SK-N-SH (cell line): ENCODE data around the gene P2RY11. TPM values are rescaled to one million over a fixed set of nuclear protein-coding genes. Genes with fewer than 3 reads are reported as not detected.

ENCODE experiments used
- CTCF ChIA-PET: fragments of 300-600, 350-600 bp; formaldehyde crosslinking; extraction: SDS; loops from one replicate; lab custom pipeline; 2021; lab: Yijun Ruan, JAX
- POLR2A ChIA-PET: fragments of 350-600 bp; sonication (Branson Sonifier 250); formaldehyde crosslinking; extraction: SDS; loops from one replicate; lab custom pipeline; 2020; ENCODE audit warnings: antibody characterized with exemption, inconsistent platforms; lab: Yijun Ruan, JAX
- DNase-seq: peaks from one replicate; pipeline ENCODE4 v3.0.0; 2012
- H2AFZ ChIP-seq: fragments of 200-600 bp; sonication (generic); 2 replicates; pipeline ENCODE4 v1.8.1; 2016; ENCODE audit warnings: antibody characterized with exemption, mild to moderate bottlenecking, low read depth
- H3F3A ChIP-seq: fragments of 200-600 bp; sonication (generic); replicated peaks from 2 replicates; pipeline ENCODE3; 2016; ENCODE audit warnings: antibody characterized with exemption, mild to moderate bottlenecking; ENCODE audit not compliant: insufficient read depth
- H3K27ac ChIP-seq, 2 experiments: fragments of 200-500 bp in 1 of 2; fragments of 200-600 bp in 1 of 2; sonication (Bioruptor generic) in 1 of 2; sonication (generic), shearing (Covaris generic) in 1 of 2; 2 replicates each; pipeline versions ENCODE4 v1.5.1 to v1.6.1; 2014 to 2016; ENCODE audit warnings: low read depth in 2 of 2, inconsistent platforms in 1 of 2, low read length in 1 of 2, mild to moderate bottlenecking in 1 of 2, mixed read lengths in 1 of 2
- H3K27me3 ChIP-seq: fragments of 200-600 bp; sonication (generic), shearing (Covaris generic); 2 replicates; pipeline ENCODE4 v1.6.1; 2016; ENCODE audit warnings: mixed run types; ENCODE audit not compliant: insufficient read depth
- H3K36me3 ChIP-seq, 2 experiments: fragments of 200-500 bp in 1 of 2; fragments of 200-600 bp in 1 of 2; sonication (Bioruptor generic) in 1 of 2; sonication (generic) in 1 of 2; replicated peaks in 1 of 2; 2 replicates each; pipeline versions ENCODE3 to v1.5.1; 2014 to 2016; ENCODE audit warnings: low read length in 1 of 2, mild to moderate bottlenecking in 1 of 2; ENCODE audit not compliant: insufficient read depth in 2 of 2, control insufficient read depth in 1 of 2
- H3K4me1 ChIP-seq, 2 experiments: fragments of 200-500 bp in 1 of 2; fragments of 200-600 bp in 1 of 2; sonication (Bioruptor generic) in 1 of 2; sonication (generic), shearing (Covaris generic) in 1 of 2; 2 replicates each; pipeline versions ENCODE4 v1.5.1 to v1.6.1; 2014 to 2016; ENCODE audit warnings: low read depth in 1 of 2, low read length in 1 of 2, mixed run types in 1 of 2; ENCODE audit not compliant: insufficient read depth in 2 of 2, control insufficient read depth in 1 of 2
- H3K4me2 ChIP-seq: fragments of 200-600 bp; sonication (generic), shearing (Covaris generic); 2 replicates; pipeline ENCODE4 v1.6.1; 2017; ENCODE audit warnings: mixed run types
- H3K4me3 ChIP-seq, 2 experiments: fragments of 200-500 bp in 1 of 2; fragments of 200-600 bp in 1 of 2; sonication (Bioruptor generic) in 1 of 2; sonication (generic), shearing (Covaris generic) in 1 of 2; 2 replicates each; pipeline versions ENCODE4 v1.5.1 to v1.8.1; 2014 to 2016; ENCODE audit warnings: low read depth in 2 of 2, inconsistent platforms in 1 of 2, low read length in 1 of 2, mild to moderate bottlenecking in 1 of 2, mixed read lengths in 1 of 2, moderate library complexity in 1 of 2
- H3K79me2 ChIP-seq: fragments of 200-600 bp; sonication (generic); 2 replicates; pipeline ENCODE4 v1.8.1; 2017; ENCODE audit warnings: mild to moderate bottlenecking; ENCODE audit not compliant: insufficient read depth
- H3K9ac ChIP-seq: fragments of 200-600 bp; sonication (generic); 2 replicates; pipeline ENCODE4 v1.6.1; 2017; ENCODE audit warnings: mixed run types
- H3K9me2 ChIP-seq: fragments of 200-600 bp; sonication (generic); 2 replicates; pipeline ENCODE4 v1.6.1; 2017; ENCODE audit warnings: mixed run types
- H3K9me3 ChIP-seq: fragments of 200-600 bp; sonication (generic); 2 replicates; pipeline ENCODE4 v1.6.1; 2017; ENCODE audit warnings: mixed run types, mild to moderate bottlenecking, moderate library complexity
- H4K20me1 ChIP-seq: fragments of 200-600 bp; sonication (generic); 2 replicates; pipeline ENCODE4 v1.6.1; 2017; ENCODE audit warnings: mild to moderate bottlenecking, mixed run types; ENCODE audit not compliant: insufficient read depth
- ELF1 ChIP-seq: IDR thresholded peaks from 2 replicates; pipeline ENCODE4 v1.4.0; 2012
- EZH2phosphoT487 ChIP-seq: fragments of 200-600 bp; sonication (generic); IDR thresholded peaks from 2 replicates; pipeline ENCODE4 v1.6.1; 2017; ENCODE audit warnings: low read depth, mixed run types, mild to moderate bottlenecking, antibody characterized with exemption, moderate library complexity, borderline replicate concordance
- FOXJ3 ChIP-seq: sonication (generic); formaldehyde crosslinking; IDR thresholded peaks from 2 replicates; pipeline ENCODE4 v1.5.1; 2020; ENCODE audit warnings: mild to moderate bottlenecking, missing genetic modification reagents
- GATA2 ChIP-seq: sonication (generic); formaldehyde crosslinking; IDR thresholded peaks from 2 replicates; pipeline ENCODE4 v1.5.0; 2020; ENCODE audit warnings: mild to moderate bottlenecking, missing genetic modification reagents
- MEF2A ChIP-seq: IDR thresholded peaks from 2 replicates; pipeline ENCODE4 v1.4.0; 2012; ENCODE audit warnings: low read depth, borderline replicate concordance
- NFIC ChIP-seq: IDR thresholded peaks from 2 replicates; pipeline ENCODE4 v1.4.0; 2012; ENCODE audit warnings: borderline replicate concordance
- NRF1 ChIP-seq: IDR thresholded peaks from 2 replicates; pipeline ENCODE4 v1.6.1; 2012; ENCODE audit warnings: low read depth, mild to moderate bottlenecking, low read length
- RCOR1 ChIP-seq: fragments of 150-350 bp; IDR thresholded peaks from 2 replicates; pipeline ENCODE4 v1.6.1; 2017; ENCODE audit warnings: antibody characterized with exemption, low read length
- RFX5 ChIP-seq: IDR thresholded peaks from 2 replicates; pipeline ENCODE4 v1.6.1; 2012; ENCODE audit warnings: mild to moderate bottlenecking, improper control_type of control experiment, low read length
- RXRA ChIP-seq: IDR thresholded peaks from 2 replicates; pipeline ENCODE4 v1.4.0; 2012; ENCODE audit warnings: low read depth, mild to moderate bottlenecking, borderline replicate concordance
- SIN3A ChIP-seq: IDR thresholded peaks from 2 replicates; pipeline ENCODE4 v1.6.1; 2012; ENCODE audit warnings: low read depth, mild to moderate bottlenecking, low read length, moderate library complexity, borderline replicate concordance
- SMC3 ChIP-seq: IDR thresholded peaks from 2 replicates; pipeline ENCODE4 v1.6.1; 2012; ENCODE audit warnings: low read depth, low read length, improper control_type of control experiment
- TAF1 ChIP-seq: IDR thresholded peaks from 2 replicates; pipeline ENCODE4 v1.6.1; 2012; ENCODE audit warnings: low read depth, mild to moderate bottlenecking, low read length, moderate library complexity, borderline replicate concordance
- TCF12 ChIP-seq: IDR thresholded peaks from 2 replicates; pipeline ENCODE4 v1.4.0; 2012
- TEAD4 ChIP-seq: IDR thresholded peaks from 2 replicates; pipeline ENCODE4 v1.4.0; 2012; ENCODE audit warnings: mild to moderate bottlenecking, borderline replicate concordance; ENCODE audit not compliant: insufficient read depth
- YY1 ChIP-seq: IDR thresholded peaks from 2 replicates; pipeline ENCODE4 v1.4.0; 2012; ENCODE audit warnings: low read depth, mild to moderate bottlenecking
- WGBS: methylation state at CpG from one replicate; pipeline ENCODE4 v1.1.6; 2017; ENCODE audit warnings: low lambda C conversion rate; 5-methylcytosine and 5-hydroxymethylcytosine counted together
- polyA plus RNA-seq, 3 experiments: library from polyadenylated mRNA; depleted of rRNA; stranded (reverse); fragments of >200 nt; gene quantifications; 2 replicates each; pipeline ENCODE4 v1.2.3, GENCODE V29; 2012
- TF ChIP-seq, protein P1 (sequence below): IDR thresholded peaks from 2 replicates; pipeline ENCODE4 v1.4.0; 2012; ENCODE audit warnings: low read depth, borderline replicate concordance
- TF ChIP-seq, protein P2 (sequence below): IDR thresholded peaks from 2 replicates; pipeline ENCODE4; 2012
- TF ChIP-seq, protein P3 (sequence below): fragments of 200-600 bp; sonication (generic); IDR thresholded peaks from 2 replicates; pipeline ENCODE4 v1.6.1; 2017; ENCODE audit warnings: antibody characterized with exemption, mild to moderate bottlenecking, moderate library complexity
- TF ChIP-seq, protein P4 (sequence below): fragments of 150-350 bp; IDR thresholded peaks from 2 replicates; pipeline ENCODE4 v1.6.1; 2016; ENCODE audit warnings: mild to moderate bottlenecking, low read depth, low read length
- TF ChIP-seq, protein P5 (sequence below): IDR thresholded peaks from 2 replicates; pipeline ENCODE4 v1.4.0; 2012; ENCODE audit warnings: low read depth, borderline replicate concordance

Gene P2RY11
- polyA plus RNA-seq, 1 of the 3 experiments (the other 2 are of a cell fraction): 6.8 TPM

DNA sequence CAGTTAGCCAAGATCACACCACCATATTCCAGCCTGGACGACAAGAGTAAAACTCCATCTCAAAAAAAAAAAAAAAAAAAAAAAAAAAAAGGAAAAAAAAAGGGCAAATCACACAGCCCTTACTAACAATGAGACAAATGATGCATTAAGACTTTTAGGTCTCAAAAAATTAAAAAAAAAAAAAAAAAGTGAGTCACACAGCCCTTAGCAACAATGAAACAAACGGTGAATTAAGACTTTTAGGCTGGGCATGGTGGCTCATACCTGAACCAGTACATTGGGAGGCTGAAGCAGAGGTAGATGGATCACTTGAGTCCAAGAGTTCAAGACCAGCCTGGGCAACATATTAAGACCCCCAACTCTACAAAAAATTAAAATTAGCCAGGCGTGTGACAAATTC, 40.6 kb downstream of the P2RY11 start:
- H3K36me3 ChIP-seq: peaks cover 57 to 59% of the 10 kb centered on the region in 2 experiments
- no peak overlapping the region for H2AFZ ChIP-seq
- ChIA-PET POLR2A (no interaction called here), CTCF (no interaction called here)
- peaks cover 0 to 3% of the 10 kb centered on the region in 2 experiments; a peak in 1 of 4 replicates for H3K4me1 ChIP-seq
- no peaks in the 10 kb centered on the region for H3K27me3 ChIP-seq
- H3K4me2 ChIP-seq: no peak overlapping the region
- 89% methylated on average over 3 of the region's 3 CpGs for WGBS
- no peaks in the 10 kb centered on the region for H3K9me2 ChIP-seq
- no peak overlapping the region for H3K4me3 ChIP-seq
- H3K79me2 ChIP-seq: no peaks in the 10 kb centered on the region; the same call in 1 of the 2 replicates
- no peak overlapping the region for H3K27ac ChIP-seq
- no peaks in the 10 kb centered on the region for H4K20me1 ChIP-seq
- H3K9ac ChIP-seq: no peak overlapping the region
- no peaks in the 10 kb centered on the region for H3K9me3 ChIP-seq
- H3F3A ChIP-seq: no peaks in the 10 kb centered on the region
- DNase-seq: no peak
- TF ChIP-seq, protein P1, sequence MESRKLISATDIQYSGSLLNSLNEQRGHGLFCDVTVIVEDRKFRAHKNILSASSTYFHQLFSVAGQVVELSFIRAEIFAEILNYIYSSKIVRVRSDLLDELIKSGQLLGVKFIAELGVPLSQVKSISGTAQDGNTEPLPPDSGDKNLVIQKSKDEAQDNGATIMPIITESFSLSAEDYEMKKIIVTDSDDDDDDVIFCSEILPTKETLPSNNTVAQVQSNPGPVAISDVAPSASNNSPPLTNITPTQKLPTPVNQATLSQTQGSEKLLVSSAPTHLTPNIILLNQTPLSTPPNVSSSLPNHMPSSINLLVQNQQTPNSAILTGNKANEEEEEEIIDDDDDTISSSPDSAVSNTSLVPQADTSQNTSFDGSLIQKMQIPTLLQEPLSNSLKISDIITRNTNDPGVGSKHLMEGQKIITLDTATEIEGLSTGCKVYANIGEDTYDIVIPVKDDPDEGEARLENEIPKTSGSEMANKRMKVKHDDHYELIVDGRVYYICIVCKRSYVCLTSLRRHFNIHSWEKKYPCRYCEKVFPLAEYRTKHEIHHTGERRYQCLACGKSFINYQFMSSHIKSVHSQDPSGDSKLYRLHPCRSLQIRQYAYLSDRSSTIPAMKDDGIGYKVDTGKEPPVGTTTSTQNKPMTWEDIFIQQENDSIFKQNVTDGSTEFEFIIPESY: no peak
- TF ChIP-seq, protein P2, sequence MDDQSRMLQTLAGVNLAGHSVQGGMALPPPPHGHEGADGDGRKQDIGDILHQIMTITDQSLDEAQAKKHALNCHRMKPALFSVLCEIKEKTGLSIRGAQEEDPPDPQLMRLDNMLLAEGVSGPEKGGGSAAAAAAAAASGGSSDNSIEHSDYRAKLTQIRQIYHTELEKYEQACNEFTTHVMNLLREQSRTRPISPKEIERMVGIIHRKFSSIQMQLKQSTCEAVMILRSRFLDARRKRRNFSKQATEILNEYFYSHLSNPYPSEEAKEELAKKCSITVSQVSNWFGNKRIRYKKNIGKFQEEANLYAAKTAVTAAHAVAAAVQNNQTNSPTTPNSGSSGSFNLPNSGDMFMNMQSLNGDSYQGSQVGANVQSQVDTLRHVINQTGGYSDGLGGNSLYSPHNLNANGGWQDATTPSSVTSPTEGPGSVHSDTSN: no peak
- TF ChIP-seq TCF12 (no peak), SMC3 (no peak), TEAD4 (no peak), NRF1 (no peak), SIN3A (no peak), TAF1 (no peak), RCOR1 (no peak), RFX5 (no peak), RXRA (no peak), NFIC (no peak)
- TF ChIP-seq, protein P3, sequence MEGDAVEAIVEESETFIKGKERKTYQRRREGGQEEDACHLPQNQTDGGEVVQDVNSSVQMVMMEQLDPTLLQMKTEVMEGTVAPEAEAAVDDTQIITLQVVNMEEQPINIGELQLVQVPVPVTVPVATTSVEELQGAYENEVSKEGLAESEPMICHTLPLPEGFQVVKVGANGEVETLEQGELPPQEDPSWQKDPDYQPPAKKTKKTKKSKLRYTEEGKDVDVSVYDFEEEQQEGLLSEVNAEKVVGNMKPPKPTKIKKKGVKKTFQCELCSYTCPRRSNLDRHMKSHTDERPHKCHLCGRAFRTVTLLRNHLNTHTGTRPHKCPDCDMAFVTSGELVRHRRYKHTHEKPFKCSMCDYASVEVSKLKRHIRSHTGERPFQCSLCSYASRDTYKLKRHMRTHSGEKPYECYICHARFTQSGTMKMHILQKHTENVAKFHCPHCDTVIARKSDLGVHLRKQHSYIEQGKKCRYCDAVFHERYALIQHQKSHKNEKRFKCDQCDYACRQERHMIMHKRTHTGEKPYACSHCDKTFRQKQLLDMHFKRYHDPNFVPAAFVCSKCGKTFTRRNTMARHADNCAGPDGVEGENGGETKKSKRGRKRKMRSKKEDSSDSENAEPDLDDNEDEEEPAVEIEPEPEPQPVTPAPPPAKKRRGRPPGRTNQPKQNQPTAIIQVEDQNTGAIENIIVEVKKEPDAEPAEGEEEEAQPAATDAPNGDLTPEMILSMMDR: no peak

DNA sequence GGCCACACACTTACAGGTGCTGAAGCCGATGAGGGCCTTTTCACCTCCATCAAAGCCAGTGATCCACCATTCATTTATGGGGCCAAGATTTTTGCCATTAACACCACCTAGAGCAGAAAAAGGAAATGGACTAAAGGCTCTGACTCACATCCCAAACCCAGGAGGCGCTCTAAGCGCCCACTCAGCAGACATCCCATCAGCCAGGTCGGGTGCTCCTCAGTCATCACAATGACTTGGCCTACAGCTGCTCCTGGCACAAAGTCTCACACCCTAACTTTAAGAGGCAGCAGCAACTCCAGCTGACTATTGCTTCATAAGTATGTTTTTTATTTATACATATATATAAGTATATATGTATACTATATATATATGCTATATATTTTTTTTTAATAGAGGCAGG, 44.3 kb downstream of the P2RY11 start:
- Histone ChIP-seq H3K4me2 (no peak overlapping the region), H3K9me2 (no peaks in the 10 kb centered on the region), H3K79me2 (no peaks in the 10 kb centered on the region), H3F3A (no peaks in the 10 kb centered on the region), H3K4me1 (no peaks in the 10 kb centered on the region), H3K9me3 (no peaks in the 10 kb centered on the region), H3K36me3 (peaks cover 64% of the 10 kb centered on the region in 2 experiments), H3K4me3 (no peak overlapping the region), H3K9ac (no peak overlapping the region), H3K27ac (no peak overlapping the region), H4K20me1 (no peaks in the 10 kb centered on the region), H3K27me3 (no peaks in the 10 kb centered on the region), H2AFZ (no peak overlapping the region)
- ChIA-PET CTCF (no interaction called here), POLR2A (no interaction called here)
- WGBS: 100% methylated on average over 4 of the region's 4 CpGs
- no peak for DNase-seq
- TF ChIP-seq GATA2 (CRISPR knock-in tag) (no peak), YY1 (no peak), ELF1 (no peak), FOXJ3 (CRISPR knock-in tag) (no peak), RCOR1 (no peak), SMC3 (no peak), TCF12 (no peak), EZH2phosphoT487 (no peak), MEF2A (no peak)
- TF ChIP-seq, protein P2: no peak
- TF ChIP-seq, protein P4, sequence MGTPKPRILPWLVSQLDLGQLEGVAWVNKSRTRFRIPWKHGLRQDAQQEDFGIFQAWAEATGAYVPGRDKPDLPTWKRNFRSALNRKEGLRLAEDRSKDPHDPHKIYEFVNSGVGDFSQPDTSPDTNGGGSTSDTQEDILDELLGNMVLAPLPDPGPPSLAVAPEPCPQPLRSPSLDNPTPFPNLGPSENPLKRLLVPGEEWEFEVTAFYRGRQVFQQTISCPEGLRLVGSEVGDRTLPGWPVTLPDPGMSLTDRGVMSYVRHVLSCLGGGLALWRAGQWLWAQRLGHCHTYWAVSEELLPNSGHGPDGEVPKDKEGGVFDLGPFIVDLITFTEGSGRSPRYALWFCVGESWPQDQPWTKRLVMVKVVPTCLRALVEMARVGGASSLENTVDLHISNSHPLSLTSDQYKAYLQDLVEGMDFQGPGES: no peak
- TF ChIP-seq, protein P5, sequence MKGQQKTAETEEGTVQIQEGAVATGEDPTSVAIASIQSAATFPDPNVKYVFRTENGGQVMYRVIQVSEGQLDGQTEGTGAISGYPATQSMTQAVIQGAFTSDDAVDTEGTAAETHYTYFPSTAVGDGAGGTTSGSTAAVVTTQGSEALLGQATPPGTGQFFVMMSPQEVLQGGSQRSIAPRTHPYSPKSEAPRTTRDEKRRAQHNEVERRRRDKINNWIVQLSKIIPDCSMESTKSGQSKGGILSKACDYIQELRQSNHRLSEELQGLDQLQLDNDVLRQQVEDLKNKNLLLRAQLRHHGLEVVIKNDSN: no peak
